Stimulated activated naive CD4-positive, alpha-beta T cell treated with Interleukin-2 at 50 U/mL for 16 hours (primary cell): Measurements from ENCODE around the gene ZNF787.

Experiments used
- DNase-seq: peaks from one replicate; lab custom pipeline; 2025; lab: John Stamatoyannopoulos, UW

ZNF787 gene

DNA sequence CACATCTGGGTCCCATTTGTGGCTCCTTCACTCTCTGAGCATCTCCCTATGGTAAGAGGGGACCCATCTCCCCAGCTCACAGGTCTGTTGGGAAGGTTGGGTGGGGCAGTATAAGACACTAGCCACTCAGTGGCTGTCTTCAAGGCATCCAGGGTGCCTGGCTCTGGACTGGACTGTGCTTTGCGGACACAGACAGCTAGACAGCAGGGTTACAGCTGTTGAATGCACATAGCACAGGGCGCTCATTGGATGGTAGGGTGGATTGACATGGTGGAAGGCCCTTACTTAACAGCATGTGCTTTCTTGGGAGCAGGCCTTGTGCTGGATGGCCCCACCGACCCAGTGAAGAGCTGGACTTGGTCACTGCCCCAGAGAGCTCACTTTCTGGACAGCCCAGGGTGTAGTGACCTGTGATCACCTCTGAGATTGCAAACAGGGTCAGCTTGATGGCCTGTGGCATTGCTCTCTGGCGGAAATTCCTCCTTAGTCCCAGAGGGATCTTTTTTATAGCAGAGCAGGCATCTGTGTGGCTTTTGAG lies 21.9 kb upstream of the ZNF787 start:
- DNase-seq = no peak

DNA sequence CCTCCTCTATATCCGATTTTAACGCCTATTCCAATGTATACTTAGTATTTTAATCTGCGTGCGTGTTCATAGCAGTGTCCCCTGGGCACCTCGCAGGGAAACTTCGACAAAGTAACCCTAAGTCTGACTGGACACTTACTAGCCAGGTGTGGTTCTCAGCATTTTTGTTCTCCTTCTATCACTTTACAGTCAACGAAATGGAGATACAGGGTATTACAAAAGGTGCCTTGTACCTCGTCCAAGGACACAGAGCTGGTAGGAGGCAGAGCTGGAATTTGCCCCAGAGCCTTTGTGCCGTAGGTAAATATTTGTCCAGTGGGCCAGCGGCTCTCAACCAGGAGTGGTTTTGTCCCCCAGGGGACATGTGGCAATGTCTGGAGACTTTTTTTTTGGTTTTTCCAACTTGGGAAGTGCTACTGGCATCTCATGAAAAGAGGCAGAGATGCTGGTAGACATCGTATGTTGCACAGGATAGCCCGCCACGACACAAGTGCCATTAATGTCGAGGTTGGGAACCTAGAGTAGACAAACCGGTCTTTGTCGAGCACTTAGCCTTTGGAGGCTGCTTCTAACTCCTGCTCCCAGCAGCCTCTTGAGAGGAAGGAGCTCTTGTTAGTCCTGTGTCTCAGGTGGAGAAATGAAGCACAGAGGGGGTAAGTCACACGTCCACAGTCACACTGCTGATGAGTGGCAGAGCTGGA lies 21.1 kb upstream of the ZNF787 start:
- DNase-seq = no peak

DNA sequence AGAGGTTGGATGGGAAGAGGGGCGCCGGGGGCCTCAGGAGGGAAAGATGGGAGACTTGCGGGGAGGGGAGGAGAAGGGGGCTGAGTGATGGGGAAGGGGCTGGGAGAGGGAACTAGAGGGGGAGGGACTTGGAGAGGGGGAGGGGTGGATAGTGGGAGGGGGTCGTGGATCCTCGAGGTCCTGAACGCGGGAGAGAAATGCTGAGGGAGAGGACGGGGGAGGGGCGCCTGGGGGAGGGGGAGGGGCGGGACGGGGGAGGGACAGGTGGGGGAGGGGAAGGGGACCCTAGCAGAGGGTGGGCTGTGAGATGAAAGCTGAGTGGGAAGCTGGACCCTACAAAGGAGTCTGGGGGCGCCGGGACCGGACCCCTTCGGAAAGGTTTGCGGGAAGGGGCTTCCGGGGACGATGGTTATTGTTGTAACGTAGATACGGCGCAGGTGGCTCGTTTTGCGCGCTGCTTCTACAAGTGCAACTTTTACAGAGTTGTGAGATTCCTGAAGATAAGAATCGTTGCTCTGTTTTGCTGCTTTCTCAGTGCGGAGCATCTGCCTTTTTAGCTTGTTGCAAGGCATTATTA lies 20.4 kb upstream of the ZNF787 start:
- DNase-seq = no peak

DNA sequence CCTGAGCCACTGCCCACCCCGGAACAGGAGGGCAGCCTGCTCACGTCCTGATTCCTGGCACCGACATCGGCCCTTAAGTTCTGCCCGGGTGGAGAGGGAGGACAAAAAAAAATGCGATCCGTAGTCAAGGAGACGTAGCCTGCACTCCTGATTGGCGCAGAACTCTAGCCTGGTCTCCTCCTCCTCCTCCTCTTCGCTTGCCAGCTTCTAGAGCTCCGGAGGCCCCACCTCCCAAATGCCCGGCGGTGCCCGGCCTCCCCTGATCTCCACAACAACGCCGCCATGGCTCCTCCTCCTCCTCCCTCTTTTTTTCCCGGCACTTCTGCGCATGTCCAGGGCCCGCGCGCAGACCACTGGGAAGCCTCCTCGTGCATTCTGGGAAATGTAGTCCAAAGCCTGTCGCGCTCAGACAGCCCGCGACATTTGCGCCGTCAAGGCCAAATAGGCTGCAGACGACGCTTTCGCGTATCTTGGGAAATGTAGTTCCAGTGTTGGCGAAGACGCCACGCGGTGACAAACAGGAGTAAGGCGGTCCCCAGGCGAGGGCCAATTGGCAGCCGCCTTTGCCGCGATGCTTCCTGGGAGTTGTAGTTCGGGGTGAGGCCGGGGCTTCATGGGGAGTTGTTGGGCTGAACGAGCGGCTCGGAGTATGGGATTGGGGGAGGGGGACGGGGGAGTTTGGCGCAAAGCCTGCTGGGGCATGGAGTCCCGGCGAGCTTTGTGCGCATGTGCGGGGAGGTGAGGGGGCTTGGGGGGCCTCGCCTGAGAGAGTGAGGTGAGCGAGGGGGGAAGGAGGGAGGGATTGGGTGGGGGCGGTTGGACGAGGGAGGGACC lies 19.7 kb upstream of the ZNF787 start, which contains the start of gene ZNF444:
TSS of gene ZNF444 (plus strand) at position 705 of the 834 bp plus-strand sequence. CDS start 5,625 bp downstream, outside the sequence.
- peak; percentile 100 for DNase-seq

DNA sequence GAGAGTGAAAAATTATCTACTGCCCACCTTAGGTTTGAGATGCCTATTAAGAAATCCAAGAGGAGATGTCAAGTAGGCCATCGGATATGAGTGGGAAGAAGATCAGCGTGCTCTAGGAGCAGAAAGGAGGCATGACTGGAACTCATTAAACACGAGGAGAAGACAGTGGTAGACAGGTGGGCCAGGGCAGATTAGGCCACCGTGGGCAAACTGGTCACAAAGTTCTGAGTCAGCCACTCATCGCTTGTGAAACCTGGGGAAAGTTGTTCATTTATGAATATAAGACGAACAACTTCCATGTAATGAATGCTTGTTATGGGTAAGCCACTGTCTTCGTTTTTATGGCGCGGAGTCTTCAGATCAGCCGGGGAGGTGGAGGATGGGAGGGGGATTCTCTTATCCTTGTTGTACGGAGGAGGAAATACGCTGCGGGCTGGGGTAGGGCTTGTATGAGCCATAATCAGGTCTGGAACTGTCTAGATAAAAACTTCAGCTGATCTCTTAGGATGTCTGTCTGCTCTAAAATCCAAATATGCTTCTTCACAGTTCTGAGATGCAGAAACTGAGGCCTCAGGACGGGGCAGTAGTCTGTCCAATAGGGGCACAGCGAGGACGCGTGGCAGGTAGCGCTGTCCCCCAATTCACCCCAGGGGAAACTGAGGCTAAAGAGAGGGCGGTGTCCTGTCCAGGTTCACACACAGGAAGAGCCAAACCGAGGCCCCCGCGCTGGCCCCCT lies 18.9 kb upstream of the ZNF787 start:
- no peak for DNase-seq

DNA sequence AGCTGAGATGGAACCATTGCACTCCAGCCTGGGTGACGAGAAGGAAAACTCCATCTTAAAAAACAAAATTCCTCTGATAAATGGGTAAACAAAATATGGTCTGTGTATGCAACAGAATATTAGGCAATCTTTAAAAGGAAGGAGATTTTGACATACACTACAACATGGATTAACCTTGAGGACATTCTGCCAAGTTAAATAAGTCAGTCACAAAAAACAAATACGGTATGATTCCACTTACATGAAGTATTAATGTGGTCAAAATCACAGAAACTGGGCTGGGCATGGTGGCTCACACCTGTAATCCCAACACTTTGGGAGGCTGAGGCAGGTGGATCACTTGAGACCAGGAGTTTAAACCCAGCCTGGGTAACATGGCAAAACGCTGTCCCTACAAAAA lies 17.0 kb upstream of the ZNF787 start:
- no peak for DNase-seq

DNA sequence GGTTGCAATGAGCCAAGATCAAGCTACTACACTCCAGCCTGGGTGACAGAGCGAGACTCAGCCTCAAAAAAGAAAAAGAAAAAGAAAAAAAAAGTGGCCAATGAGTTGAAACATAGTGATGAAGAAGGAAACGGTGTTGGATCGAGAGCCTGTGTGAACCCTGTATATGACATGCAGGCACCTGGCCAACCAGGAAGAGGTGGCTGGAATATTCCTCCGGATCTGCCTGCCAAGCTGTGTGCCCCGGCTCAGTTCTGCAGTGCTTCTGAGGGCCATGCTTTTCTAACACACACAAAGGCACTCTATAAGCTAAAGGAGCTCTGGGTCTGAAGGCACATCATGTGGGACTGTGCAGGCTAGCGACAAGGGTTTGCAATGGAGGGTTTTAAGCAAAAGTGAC lies 16.3 kb upstream of the ZNF787 start:
- no peak for DNase-seq

DNA sequence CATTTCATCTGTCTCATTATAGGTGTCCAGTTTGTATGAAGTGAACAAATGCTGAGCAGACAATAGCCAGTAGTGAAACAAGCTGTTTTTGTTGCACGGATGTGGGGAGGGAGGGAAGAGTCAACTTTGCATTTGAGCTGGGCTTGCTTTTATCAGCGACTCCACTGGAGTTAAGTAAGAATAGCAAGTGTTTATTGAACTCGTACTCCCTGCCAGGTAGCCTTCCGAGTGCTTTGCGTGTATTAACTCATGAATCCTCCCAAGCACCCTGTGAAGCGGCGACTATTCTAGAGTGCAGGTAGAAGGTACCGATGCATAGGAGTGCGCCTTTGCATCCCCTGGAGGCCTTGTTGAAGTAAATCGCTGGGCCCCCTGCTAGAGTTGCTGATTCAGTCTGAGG lies 15.3 kb upstream of the ZNF787 start:
- no peak for DNase-seq

DNA sequence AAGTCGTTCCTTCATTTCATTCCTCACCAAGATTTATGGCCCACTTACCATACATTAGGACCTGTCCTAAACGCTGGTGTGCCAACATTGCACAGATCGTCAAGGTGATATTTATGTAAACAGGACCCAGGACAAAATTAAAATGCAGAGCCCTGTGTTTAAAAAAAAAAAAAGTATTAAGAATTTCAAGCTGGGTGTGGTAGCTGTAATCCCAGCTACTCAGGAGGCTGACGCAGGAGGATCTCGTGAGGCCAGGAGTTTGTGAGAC lies 13.5 kb upstream of the ZNF787 start:
- DNase-seq = no peak

DNA sequence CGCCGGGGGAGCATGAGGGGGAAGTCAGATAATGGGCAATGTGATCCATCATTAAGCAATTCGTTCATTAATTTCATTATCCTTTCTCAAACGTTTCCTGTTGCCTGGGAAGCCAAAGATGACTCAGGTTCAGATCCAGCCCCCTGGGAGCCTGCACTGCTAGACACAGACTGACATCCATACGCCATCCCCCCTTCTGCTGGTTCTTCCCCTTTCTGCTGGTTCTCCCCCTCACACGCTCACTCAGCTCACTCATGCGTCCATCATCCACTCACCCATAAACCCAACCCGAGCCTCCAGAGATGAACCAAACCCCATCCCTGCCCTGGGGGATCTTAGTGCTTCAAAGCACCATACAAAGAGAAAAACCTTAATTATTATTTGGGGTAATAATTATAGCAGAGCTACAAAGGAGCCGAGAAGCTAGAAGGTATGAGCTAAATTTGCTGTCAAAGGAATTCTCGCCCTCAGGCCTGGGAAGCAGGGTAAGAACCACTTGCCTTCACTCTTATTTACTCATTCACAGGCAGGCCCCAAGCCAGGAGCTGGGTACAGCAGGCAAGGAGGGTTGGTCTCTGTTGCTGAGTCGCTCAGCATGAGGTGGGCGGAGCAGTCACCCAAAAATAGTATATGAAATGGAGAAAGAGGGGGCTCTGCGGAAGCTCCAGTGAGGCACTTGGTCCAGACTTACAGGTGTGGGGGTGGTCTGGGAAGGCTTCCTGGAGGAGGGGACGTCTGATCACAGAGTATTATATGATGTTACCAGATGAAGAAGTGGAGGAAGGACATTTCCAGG lies 13.0 kb upstream of the ZNF787 start:
- no peak for DNase-seq

DNA sequence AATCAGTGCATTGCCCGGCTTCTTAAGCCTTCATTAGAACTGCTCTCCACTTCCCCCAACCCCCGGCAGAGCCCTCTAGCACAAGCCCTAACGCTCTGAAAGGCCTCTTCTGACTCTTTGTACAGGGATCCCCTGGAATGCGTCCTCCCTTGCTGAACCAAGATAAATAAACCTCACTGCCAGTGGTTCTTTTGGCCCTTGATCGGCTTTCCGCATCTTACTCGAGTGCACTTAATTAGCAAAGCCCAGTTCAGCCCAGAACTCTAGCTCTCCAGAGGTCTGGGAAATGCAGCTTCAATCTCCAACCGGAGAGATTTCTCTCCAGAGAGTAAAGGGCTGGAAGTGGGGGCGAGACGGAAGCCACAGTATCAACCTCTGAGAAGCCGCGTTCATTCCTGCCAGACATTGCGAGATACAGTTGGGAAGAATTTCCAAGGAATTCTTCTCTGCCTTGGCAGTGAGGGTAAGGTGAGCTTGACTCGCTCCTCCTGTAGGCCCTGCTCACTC lies 11.3 kb upstream of the ZNF787 start:
- no peak for DNase-seq

DNA sequence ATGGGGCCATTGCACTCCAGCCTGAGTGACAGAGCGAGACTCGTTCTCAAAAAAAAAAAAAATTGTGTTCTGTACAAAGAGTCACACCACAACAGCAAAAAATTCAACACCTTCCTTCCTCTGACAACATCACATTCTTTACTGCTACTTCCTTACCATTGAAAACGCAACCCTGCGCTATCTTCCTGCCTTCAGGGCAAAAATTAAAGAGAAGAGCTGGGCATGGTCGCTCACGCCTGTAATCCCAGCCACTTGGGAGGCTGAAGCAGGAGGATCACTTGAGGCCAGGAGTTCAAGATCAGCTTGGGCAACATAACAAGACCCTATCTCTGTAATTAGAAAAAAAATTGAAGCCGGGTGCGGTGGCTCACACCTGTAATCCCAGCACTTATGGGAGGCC lies 10.6 kb upstream of the ZNF787 start:
- no peak for DNase-seq

DNA sequence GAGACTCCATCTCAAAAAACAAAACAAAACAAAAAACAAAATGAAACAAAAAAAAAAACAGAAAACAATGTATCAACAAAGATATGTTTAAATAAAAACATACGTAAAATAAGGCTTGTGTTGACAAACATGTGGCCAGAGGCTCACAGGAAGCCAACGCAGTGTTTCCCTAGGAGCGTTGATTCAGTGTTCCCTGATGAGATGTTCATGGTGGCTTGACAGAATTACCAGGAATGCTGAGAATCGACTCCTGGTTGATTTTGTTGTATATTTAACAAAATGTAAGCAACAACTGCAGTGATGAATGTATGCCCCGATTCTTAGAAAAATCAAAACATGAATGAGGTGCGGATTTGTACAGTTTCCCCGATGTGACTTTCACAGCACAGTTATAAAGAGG lies 8.9 kb upstream of the ZNF787 start:
- no peak for DNase-seq

DNA sequence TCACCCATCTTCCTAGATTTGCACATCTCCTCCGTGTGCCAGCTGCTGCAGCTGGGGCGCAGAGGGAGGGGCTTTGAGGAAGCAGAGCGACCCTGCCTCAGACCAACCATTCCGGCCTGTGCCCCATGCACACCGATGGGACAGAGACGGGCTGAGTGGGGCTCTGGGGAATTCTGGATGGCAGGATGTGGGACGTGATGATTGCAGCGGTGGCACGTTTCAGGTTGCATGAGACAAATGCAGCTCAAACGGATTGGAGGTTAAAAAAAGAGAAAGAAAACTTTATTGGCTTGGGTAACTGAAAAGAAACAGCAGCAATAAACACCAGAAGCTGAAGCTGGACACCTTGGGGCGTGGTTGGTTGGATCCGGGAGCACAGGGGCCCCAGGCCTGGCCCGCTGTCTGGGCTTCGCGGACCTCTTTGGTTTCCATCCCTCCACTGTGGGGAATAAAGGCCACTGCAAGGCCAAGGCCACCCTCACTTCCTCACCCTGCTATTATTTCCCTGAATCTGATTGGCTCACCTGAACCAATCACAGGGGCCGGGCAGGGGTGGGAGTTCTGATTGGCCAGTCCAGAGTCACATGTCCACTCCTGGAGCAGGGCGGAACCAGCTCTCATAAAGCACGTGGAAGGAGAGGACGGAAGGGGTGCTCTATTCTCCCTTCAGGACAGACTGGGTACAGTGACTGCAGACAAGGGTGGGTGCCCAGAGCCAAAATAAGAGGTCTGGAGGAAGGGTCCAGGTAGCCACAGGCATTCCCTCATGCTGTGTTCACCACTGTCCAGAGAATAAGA lies 6.1 kb upstream of the ZNF787 start:
- no peak for DNase-seq

DNA sequence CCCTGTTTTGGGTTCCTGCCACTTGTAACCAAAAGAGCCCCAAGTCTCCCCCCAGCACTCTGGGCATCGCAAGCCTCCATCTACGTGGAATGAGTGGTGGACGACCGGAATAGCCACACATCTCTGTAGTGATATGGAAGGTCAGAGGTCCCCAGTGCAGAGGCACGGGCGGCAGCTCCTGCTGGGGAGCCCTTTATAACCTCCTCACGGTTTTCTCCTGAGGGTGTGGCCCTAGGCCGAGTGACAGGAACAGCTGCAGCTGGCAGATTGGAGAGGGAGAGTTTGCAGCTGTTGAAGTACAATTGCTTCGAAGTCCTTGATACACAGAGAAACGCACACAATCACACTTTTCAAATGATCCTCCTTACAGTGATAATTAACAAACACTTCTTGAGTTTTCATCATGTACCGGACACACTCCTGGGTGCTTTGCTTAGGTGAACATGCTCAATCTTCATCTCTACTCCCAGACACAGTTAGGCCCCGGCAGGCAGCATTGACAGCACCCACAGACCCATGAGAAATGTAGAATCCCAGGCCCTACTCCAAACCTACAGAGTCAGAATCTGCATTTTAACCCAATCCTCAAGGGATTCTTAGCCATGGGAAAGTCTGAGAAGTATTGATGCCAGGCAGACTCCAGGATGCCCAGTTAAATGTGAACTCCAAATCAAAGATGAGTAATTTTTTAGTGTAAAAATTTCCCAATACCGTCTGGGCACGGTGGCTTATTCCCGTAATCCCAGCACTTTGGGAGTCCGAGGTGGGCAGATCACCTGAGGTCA lies 4.9 kb upstream of the ZNF787 start:
- DNase-seq = no peak

DNA sequence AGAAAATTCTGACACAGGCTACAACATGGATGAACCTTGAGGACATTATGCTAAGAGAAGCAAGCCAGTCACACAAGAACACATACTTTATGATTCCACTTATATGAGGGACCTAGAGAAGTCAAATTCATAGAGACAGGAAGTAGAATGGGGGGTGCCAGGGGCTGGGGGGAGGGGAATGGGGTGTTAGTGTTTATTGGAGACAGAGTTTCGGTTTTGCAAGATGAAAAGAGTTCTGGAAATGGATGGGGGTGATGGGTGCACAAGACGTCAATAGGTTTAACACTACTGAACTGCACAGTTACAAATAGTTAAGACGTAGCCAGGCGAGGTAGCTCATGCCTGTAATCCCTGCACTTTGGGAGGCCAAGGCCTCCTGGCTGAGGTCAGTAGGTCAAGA lies 3.5 kb upstream of the ZNF787 start:
- DNase-seq = no peak

DNA sequence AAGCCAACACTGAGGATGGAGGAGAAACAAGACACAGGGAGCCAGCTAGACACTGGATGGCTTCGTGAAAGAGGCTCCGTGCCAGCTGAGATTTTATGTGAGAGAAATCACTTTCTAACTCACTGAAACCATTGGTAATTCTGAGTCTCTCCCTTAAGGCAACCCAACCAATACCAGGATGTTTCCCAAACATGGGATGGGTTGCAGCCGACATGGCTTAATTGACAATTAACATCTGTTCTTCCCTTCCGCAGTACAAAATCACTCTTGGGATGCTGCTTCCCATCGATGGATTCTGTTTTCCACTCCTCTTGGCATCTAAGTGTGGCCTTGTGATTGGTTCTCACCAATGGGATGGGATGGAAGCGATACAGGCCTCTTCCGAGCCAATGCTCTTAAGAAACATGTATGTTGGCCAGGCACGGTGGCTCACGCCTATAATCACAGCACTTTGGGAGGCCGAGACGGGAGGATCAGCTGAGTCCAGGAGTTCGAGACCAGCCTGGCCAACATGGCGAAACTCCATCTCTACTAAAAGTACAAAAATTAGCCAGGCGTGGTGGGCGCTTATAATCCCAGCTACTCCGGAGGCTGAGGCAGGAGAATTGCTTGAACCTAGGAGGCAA lies 2.3 kb upstream of the ZNF787 start:
- DNase-seq = no peak

DNA sequence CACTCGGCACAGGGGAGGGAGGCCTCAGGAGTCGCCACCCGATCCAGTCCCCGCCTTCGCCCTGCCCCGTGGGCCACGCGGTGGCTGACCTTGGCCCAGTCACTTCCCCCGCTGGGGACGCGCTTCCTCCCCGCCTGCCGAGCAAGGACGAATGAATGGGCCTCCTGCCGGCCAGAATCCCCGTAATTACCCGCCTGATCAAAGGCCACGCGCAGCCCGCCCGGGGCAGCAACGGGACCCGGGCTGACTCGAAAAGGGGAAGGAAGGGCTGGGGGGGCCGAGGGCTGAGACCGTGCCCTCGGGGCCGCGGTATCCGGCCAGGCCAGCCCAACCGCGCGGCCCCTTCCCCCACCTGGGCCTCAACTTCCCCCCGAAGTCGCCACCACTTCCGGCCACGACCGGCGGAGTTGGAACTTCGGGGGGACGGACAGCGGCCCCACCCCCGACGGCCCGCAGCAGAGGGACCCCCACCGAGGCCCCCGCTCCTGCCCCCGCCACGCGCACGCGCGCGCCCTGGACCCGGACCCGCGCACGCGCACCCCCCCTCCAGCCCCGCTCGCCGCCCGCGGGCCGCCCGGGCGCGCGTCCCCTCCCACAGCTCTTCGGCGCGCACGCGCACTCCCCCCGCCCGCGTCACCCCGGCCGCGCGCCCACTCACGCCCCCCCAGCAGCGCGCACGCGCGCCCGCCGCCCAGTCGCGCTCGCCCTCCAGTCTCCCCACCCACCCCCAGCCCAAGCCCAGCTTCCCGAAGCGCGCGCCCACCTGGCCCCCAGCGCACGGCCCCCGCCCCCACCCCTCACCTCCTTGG lies 520 bp downstream of the ZNF787 start:
- DNase-seq = peak; percentile 80
